Gastroesophageal sphincter (tissue), 4 donors: ENCODE results near the gene RELL1. TPM values are rescaled to one million over a fixed set of nuclear protein-coding genes. Genes with fewer than 3 reads are reported as not detected.

ENCODE experiments used
- ATAC-seq: fragments of 150-250 bp; one replicate; pipeline ENCODE4 v1.9.1; 2016; ENCODE audit warnings: mild to moderate bottlenecking, moderate library complexity
- H3K27ac ChIP-seq, 4 donors: fragments of 200-600 bp; sonication (generic) in 3 of 4; 1 replicate in 3 of 4; 2 replicates in 1 of 4; pipeline ENCODE4 v1.5.1; 2016 to 2019
- H3K27me3 ChIP-seq: fragments of 200-600 bp; sonication (generic); one replicate; pipeline ENCODE4 v1.5.1; 2019
- H3K36me3 ChIP-seq, 2 donors: fragments of 200-600 bp; sonication (generic); one replicate each; pipeline ENCODE4 v1.5.1; 2019; ENCODE audit warnings: control low read depth in 1 of 2
- H3K4me1 ChIP-seq, 3 donors: fragments of 200-600 bp; sonication (generic); 1 replicate in 2 of 3; 2 replicates in 1 of 3; pipeline ENCODE4 v1.5.1; 2016 to 2019; ENCODE audit warnings: control low read depth in 2 of 3
- H3K4me3 ChIP-seq, 2 donors: fragments of 200-600 bp; sonication (generic); one replicate each; pipeline ENCODE4 v1.5.1; 2019; ENCODE audit warnings: mild to moderate bottlenecking in 1 of 2, moderate library complexity in 1 of 2
- H3K9me3 ChIP-seq, 3 donors: fragments of 200-600 bp; sonication (generic); one replicate each; pipeline ENCODE4 v1.5.1; 2017 to 2019; ENCODE audit warnings: control low read depth in 2 of 3
- CTCF ChIP-seq, 4 experiments: fragments of 200-600 bp in 2 of 4; fragments of 450-650 bp in 2 of 4; sonication (generic) in 1 of 4; IDR thresholded peaks; one replicate each; pipeline ENCODE4 v1.5.1; 2017 to 2019; ENCODE audit warnings: antibody characterized with exemption in 4 of 4, mild to moderate bottlenecking in 2 of 4, moderate library complexity in 2 of 4
- EP300 ChIP-seq: sonication (generic); formaldehyde crosslinking; IDR thresholded peaks from one replicate; pipeline ENCODE4 v1.6.1; 2017; ENCODE audit warnings: antibody characterized with exemption, mild to moderate bottlenecking
- POLR2A ChIP-seq, 2 donors: fragments of 450-650 bp; IDR thresholded peaks; one replicate each; pipeline ENCODE4 v1.6.1; 2017; ENCODE audit warnings: antibody characterized with exemption in 2 of 2, mild to moderate bottlenecking in 2 of 2, moderate library complexity in 1 of 2
- POLR2AphosphoS5 ChIP-seq: sonication (generic); formaldehyde crosslinking; IDR thresholded peaks from one replicate; pipeline ENCODE4 v1.6.1; 2017; ENCODE audit warnings: antibody characterized with exemption
- WGBS, 2 donors: methylation state at CpG; one replicate each; pipeline ENCODE4 v1.1.5; 2018; ENCODE audit warnings: low coverage in 1 of 2; 5-methylcytosine and 5-hydroxymethylcytosine counted together
- total RNA-seq, 4 donors: library from RNA; depleted of rRNA; stranded (reverse); fragments of >200 nt; gene quantifications; one replicate each; pipeline ENCODE4 v1.1.0, GENCODE V29; 2016

The RELL1 gene
- total RNA-seq, 4 donors from 2014 or later: 61.0 to 96.7 (median 69.3) TPM

GRCh38 chr4:37568489-37568888 is 117.7 kb downstream of the RELL1 start:
- H3K27ac ChIP-seq: no peak overlapping the region
- H3K36me3 ChIP-seq: no peaks in the 10 kb centered on the region
- H3K4me3 ChIP-seq: no peak overlapping the region
- H3K4me1 ChIP-seq: no peaks in the 10 kb centered on the region
- no peaks in the 10 kb centered on the region for H3K27me3 ChIP-seq
- 61 to 82% methylated on average over 5 to 7 of the region's 7 CpGs for WGBS, 2 donors
- ATAC-seq: no peak
- H3K9me3 ChIP-seq: no peaks in the 10 kb centered on the region
- TF ChIP-seq POLR2A (IDR thresholded peaks at IDR 0.05) (no peak), POLR2AphosphoS5 (no peak), EP300 (no peak), CTCF (IDR thresholded peaks at IDR 0.05) (no peak)

- Histone ChIP-seq H3K9me3 (no peaks in the 10 kb centered on the region), H3K4me1 (no peaks in the 10 kb centered on the region), H3K27me3 (no peaks in the 10 kb centered on the region), H3K36me3 (no peaks in the 10 kb centered on the region), H3K27ac (no peak overlapping the region), H3K4me3 (no peak overlapping the region)
- ATAC-seq: peak; percentile 16
- no peak for TF ChIP-seq POLR2A (IDR thresholded peaks at IDR 0.05)
- TF ChIP-seq POLR2AphosphoS5: no peak
- TF ChIP-seq EP300: no peak
- no peak for TF ChIP-seq CTCF (IDR thresholded peaks at IDR 0.05)
- WGBS, 2 donors: 43 to 88% methylated on average over 1 to 2 of the region's 2 CpGs
Observed at GRCh38 chr4:37567836-37568235, 118.3 kb downstream of the RELL1 start.

- Histone ChIP-seq H3K4me1 (no peaks in the 10 kb centered on the region), H3K4me3 (no peak overlapping the region), H3K36me3 (no peaks in the 10 kb centered on the region), H3K27ac (no peak overlapping the region), H3K27me3 (no peaks in the 10 kb centered on the region), H3K9me3 (no peaks in the 10 kb centered on the region)
- WGBS, 2 donors: 71 to 93% methylated on average over 3 to 4 of the region's 4 CpGs
- TF ChIP-seq POLR2A (IDR thresholded peaks at IDR 0.05) (no peak), EP300 (no peak), CTCF (IDR thresholded peaks at IDR 0.05) (no peak), POLR2AphosphoS5 (no peak)
- no peak for ATAC-seq
Observed at GRCh38 chr4:37562592-37562991, 123.6 kb downstream of the RELL1 start.

- ATAC-seq: no peak
- 33 to 44% methylated on average over 1 of the region's 1 CpG for WGBS, 2 donors
Observed at GRCh38 chr4:37561803-37562207, 124.4 kb downstream of the RELL1 start.

More at GRCh38 chr4:37561803-37562207, 124.4 kb downstream of the RELL1 start:
- TF ChIP-seq EP300: no peak
- TF ChIP-seq POLR2AphosphoS5: no peak
- TF ChIP-seq CTCF (IDR thresholded peaks at IDR 0.05): no peak
- no peak for TF ChIP-seq POLR2A (IDR thresholded peaks at IDR 0.05)
- no peaks in the 10 kb centered on the region for H3K9me3 ChIP-seq
- no peaks in the 10 kb centered on the region for H3K27me3 ChIP-seq
- no peaks in the 10 kb centered on the region for H3K4me1 ChIP-seq
- no peak overlapping the region for H3K4me3 ChIP-seq
- H3K27ac ChIP-seq: no peak overlapping the region
- H3K36me3 ChIP-seq: no peaks in the 10 kb centered on the region
